H4 (cell line): Measurements from ENCODE around the gene RGS9BP. TPM values are rescaled to one million over a fixed set of nuclear protein-coding genes. Genes with fewer than 3 reads are reported as not detected.
A peak's percentile ranks its signal among the peaks of the same experiment; 100 is the strongest.
"Not testable (repeated sequence)": the region's sequence is repeated elsewhere in the genome, so short reads cannot be mapped to it uniquely, and the experiment has no call there.

Experiments used
- DNase-seq: peaks from one replicate; pipeline ENCODE4 v3.0.0-alpha.2; 2015; ENCODE audit warnings: low spot score
- total RNA-seq: library from RNA; depleted of rRNA; stranded (reverse); fragments of >200 nt; shearing (Covaris generic); gene quantifications from 2 replicates; pipeline ENCODE4 v1.2.3, GENCODE V29; 2014

The RGS9BP gene
- total RNA-seq, 1 experiment from 2014 or later: 0.45 TPM

DNA sequence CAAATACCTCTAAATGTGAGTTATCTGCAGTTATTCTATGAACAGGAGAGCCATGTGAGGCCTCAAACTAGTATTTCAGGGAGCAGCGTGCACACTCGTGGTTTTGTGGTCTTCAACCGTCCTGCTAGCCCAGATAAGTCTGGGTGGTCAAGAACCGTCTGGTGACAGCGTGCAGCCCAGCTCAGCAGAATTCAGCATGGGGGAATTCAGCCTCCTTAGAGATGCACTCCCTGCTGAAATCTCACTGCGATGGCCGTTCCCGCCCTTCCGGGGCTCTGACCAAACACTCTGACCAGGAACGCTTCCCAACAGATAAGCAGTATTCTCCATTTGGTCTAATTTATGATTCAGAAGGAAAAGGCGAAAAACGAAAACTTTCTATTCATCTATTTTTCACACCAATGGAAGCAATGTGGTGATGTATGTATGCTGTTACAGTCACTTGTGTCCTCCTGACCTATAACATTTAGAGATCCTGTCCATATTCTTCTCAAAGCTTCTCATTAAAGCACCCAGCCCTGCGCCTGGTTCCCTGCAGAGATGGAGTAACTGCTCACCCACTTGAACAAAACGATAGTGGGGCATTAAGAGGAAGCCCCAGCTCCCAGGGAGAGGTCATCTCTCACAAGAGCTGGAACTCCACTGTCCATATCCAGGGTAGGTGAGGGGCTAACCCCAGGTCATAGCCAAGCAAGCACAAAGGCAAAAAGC lies 3.6 kb upstream of the RGS9BP start:
- DNase-seq: no peak

DNA sequence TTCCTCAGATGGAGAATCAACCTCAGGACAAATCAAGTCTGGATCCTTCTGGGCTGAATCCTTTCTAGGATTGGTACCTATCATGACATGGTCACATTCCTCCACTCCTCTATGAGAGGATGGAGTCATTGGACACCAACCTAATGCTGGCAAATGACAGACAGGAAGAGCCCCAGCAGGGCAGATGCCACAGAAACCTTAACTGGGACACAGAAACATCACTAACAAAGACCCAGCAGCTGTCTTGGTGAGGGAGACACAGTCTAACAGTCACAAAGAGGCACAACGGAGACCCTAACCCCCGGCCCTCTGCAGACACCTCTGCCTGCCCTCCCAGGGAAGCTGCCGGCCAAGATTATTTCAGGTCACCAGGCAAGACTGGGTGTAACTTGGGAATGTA lies 2.8 kb upstream of the RGS9BP start:
- no peak for DNase-seq

DNA sequence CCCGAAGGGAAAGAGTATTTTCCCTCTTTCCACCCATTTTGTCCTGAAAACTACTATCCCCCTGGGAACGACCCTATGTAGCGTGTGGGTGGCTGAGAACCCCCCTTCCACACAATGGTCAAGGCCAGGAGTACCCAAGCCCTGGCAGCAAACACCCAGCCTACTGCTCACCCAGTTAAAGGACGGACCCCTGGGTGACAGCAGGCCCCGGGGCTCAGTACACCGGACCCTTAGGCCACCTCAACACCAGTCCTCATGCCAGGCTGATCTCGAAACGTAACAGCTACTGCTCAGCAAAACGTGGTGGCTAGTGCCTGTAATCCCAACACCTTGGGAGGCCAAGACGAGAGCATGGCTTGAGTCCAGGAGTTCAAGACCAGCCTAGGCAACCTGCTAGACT lies 2.1 kb upstream of the RGS9BP start:
- no peak for DNase-seq

DNA sequence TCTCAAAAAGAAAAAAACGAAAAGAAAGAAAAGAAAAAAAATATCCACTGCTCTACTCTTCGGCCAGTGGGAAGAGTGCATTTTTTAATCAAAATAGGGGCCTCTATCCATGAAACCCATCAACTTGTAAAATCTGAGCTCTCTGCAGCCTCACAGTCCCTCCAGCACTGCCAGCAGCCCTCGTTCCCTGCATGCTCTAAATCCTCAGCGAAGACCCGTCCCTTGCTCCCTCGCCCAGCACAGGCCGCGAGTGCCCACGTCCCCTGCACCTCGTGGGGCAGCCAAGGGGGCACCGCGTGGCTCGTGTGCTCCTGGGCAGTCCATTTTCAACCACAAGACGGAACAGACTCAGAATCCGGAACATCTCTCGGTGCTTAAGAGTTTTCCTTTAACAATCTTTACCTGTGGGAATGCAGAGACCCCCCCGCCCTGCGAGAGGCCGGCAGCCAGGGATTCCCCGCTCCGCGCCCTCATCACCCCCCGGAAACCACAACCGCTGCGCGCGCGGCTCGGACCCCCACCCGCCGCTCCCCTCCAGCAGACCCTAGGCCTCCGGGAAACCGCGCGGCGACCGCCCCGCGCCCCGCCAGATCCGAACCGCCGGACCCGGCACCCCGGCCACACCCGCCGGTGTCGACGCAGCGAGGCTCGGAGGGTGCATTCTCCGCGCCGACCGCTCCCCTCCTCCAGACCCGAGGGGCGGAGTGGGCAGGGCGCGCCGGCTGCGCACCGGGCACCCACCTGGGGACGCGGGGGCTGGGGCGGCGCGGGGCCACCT lies 1.3 kb upstream of the RGS9BP start:
- DNase-seq: no peak

DNA sequence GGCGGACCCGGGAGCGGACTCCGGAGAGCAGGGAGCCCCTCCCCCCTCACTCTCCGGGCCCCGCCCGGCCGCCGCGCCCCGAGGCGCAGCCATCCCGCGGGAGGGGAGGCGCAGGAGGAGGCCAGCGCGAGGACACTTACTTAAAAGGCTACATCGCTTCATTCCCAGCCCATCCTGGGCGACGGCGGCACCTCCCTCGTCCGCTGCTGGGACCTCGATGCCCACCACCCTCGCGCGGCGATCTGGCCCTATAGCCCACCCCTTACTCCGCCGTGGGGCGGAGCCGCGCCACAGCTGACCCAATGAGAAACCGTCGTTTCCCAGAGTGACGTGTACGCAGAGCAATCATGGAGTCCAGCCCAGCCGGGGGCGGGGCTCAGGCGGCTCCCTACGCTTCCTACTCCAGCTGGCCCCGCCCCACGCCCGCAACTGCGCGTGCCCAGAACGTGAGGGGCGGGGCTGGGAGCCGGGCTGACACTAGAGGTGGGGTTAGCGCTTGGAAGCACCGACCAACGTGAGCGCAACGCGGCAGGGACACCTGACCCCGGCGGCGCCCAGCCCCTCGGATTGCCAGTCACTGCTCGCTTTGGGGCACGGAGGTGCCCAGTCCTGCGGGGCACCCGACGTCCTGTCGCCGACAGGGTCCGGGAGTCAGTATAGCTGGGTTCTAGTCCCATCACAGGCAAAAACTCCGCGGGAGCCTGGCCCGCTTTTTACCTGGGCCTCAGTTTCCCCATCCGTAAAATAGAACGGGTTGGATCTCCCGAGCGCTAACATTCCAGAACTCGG lies 523 bp upstream of the RGS9BP start, which contains the start of gene ANKRD27:
Gene ANKRD27 (minus strand): TSS at position 250 of the 789 bp plus-strand sequence. CDS start 16,165 bp downstream, outside the sequence.
- DNase-seq: peak; percentile 97

DNA sequence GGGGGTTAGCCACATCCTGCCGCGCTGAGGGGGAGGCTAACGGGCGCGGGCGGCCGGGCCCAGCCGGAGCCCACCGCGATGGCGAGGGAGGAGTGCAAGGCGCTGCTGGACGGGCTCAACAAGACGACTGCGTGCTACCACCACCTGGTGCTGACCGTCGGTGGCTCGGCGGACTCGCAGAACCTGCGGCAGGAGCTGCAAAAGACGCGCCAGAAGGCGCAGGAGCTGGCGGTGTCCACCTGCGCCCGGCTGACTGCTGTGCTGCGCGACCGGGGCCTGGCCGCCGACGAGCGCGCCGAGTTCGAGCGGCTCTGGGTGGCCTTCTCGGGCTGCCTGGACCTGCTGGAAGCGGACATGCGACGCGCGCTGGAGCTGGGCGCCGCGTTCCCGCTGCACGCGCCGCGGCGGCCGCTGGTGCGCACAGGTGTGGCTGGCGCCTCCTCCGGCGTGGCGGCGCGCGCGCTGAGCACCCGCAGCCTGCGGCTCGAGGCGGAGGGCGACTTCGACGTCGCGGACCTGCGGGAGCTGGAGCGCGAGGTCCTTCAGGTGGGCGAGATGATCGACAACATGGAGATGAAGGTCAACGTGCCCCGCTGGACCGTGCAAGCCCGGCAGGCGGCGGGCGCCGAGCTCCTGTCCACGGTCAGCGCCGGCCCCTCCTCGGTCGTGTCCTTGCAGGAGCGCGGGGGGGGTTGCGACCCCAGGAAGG lies 692 bp downstream of the RGS9BP start:
- DNase-seq: no peak

DNA sequence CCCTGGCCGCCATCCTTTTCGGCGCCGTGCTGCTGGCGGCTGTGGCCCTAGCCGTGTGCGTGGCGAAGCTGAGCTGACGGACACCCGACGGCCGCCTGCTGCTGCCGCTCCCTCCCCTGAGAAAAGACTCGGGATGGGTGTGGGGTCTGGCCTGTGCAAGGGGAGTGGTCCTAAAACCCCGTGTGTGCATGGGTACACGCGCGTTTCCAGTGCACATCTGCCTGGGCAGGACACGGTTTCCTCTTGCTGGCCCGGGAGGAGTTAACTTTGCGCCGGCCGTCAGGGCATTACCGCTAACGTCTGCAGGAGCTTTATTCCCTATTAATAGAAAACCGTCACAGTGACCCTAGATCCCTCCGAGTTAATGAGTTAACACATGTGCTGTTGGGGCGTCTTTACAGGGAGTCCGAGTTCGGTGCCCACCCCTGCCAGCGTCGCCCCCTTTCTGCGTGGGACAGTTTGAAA lies 1.3 kb downstream of the RGS9BP start:
- DNase-seq: no peak

DNA sequence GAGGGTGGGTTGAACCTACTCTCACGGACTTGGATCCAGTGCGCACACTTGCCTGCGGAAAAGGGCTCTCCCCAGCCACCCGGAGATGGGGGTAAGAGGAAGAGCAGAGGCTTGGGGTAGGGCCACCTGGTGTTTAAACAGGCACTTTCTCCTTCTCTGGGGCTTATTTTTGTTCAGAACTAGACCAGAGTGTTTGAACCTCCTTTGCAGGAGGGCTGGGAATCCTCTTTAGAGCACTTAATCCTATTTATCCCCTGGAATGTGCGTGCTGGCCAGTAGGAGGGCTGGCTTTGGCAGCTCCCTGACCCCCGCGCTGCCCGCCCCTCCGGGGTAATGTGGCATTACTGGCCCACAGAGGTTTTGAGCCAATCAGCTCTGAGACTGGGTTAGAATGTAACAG lies 2.0 kb downstream of the RGS9BP start:
- no peak for DNase-seq

DNA sequence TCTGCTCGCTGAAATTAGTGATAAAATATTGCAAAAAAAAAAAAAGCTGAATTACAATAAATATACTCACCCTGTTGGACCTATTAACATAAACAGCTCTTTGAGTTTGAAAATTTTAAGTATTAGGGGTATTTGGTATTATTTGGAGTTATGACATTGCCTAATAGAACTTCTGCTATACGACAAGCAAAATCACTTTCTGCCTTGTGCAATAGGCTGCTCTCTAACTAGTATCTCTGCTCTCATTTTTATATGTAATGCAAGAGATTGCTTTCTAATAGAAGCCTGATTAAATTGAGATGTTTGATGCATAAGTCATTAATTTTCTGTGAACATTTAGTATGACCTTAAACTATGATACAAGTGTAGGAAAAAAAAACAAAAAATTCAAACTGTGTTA lies 5.3 kb downstream of the RGS9BP start:
- DNase-seq: no peak

DNA sequence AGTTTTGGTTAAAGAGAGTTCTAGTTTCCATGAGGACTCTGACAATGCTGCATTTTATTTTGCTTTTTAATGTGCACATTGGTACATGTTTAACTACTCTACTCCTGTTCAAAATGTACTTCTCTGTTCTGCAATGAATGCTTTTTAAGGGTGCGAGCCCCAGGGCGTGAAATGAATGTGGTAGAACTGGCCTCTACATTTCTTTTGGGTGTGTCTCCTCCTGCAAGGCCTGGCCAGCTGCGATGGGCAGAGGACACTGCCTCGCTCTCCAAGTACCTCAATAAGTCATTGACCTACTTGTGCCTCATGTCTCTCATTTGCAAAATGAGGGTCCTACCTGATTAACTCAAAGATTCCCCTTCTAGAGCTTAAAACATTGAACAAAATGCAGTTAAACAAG lies 6.7 kb downstream of the RGS9BP start:
- DNase-seq: no peak

DNA sequence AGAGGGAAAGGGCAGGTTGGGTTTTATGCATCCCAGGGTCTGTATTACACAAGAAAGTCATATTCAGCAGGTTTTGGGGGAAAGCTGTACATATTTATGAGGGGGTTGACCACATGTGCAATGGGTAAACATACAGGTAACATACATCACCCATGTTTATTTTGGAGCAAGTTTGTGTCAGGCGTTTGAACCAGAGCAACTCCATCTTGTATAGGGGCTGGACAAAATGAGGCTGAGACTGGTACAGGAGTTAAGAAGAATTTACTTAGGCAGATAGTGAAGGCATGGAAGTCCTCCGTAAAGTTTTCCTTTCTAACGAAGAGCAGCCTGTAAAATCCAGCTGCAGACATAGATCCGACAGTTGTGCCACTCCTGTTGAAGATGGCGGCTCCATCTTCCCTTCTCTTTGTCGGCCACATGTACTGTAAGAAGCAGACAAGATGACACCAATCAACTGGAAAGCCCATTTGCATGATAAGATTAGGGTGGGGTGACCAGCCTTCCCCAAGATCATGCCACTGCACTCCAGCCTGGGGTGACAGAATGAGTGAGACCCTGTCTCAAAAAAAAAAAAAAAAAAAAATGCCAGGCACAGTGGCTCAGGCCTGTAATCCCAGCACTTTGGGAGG lies 11.3 kb downstream of the RGS9BP start:
- DNase-seq: no peak

DNA sequence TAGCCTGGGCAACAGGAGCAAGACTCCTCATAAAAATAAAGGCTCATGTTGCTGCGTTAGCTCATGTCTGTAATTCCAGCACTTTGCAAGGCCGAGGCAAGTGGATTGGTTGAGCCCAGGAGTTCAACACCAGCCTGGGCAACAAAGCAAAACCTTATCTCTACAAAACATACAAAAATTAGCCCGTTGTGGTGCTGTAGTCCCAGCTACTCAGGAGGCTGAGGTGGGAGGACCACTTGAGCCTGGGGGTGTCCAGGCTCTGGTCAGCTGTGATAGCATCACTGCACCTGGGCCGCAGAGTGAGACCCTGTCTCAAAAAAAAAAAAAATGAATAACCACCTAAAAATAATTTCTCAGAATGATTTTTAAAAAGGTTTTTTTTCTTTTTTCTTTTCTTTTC lies 12.0 kb downstream of the RGS9BP start:
- no peak for DNase-seq

DNA sequence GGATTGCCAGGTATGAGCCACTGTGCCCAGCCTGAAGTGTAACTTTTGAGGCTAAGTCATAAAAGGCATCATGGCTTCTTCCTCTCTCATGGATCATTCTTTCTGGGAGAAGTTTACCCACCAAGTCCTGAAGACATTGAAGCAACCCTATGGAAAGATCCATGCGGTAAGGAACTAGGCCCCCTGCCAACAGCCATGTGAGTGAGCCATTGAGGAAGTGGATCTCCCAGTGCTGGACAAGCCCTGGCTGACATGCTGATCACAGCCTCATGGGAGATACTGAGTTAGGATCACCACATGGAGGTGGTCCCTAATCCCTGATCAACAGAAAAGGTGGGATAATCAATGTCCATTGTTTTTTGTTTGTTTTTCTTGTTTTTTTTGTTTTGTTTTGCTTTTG lies 12.7 kb downstream of the RGS9BP start:
- DNase-seq: no peak

DNA sequence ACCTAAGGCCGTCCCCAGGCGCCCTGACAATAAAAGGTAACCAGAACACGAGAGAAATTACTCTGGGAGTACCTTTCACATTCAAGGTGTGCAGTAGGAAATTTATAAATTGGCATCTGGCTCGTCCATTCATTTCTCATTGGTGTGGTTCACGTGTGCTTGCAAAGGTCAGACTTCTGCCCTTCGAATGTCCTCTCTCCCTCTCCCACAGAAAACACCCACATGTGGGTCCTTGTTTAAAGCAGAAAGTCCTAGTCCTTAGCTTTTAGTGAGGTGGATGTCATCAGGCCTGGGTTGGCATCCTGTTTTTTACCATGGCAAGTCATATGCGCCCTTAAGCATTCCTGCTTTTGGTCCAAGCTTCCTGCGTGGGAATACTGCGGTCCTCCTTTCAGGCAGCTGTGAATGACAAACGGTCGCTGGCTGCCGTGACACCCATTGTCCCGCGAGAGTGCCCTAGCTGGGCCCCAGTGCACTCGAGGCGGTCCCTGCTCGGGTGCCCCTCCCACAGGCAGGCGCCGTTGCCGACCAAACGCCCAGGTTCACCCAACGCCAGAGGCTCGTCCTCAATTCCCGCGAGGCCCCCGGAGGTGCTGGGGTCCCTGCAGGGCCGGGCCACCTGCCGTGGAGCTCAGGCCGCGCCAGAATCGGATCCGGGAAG lies 15.8 kb downstream of the RGS9BP start, which contains the start of gene NUDT19:
Gene NUDT19 (plus strand): TSS at position 531 of the 661 bp plus-strand sequence. CDS start 140 bp downstream, outside the sequence.
- DNase-seq: peak; percentile 90

DNA sequence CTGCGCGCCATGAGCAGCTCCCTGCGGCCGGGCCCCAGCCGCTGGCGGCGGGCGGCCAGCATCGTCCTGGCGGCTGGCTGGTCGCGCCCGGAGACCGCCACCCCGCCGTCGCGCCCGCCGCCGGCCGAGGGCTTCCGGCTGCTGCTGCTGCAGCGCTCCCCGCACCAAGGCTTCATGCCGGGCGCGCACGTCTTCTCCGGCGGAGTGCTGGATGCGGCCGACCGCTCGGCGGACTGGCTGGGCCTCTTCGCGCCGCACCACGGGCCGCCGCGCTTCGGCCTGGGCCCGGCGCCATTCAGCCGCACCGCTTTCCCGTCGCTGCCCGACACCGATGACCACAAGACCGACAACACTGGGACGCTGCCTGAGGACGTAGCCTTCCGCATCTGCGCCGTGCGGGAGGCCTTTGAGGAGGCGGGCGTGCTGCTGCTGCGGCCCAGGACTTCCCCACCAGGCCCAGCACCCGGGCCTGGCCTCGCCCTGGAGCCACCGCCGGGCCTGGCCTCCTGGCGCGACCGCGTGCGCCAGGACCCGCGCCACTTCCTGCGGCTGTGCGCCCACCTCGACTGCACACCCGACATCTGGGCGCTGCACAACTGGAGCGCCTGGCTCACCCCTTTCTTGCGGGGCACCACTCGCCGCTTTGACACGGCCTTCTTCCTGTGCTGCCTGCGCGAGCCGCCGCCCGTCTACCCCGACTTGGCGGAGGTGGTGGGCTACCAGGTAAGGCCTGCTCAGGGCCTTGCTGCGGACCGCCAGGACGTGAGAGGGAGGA lies 16.5 kb downstream of the RGS9BP start:
- peak; percentile 60 for DNase-seq

DNA sequence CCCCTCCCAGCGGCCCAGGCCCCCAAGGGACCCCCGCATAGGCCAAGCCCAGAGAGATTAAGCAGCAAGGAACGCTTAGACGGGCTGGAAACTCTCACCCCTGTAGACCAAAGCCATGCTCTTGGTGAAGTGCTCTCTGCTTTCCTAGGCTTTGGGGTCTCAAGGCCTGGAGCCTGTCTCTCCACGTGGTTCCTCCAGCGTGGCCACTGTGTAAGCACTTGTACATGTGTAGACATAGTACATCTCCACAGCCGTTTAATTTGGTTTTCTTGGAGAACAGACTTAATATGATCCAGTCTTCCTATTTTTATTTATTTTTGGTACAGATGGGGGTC lies 17.0 kb downstream of the RGS9BP start:
- DNase-seq: no peak

DNA sequence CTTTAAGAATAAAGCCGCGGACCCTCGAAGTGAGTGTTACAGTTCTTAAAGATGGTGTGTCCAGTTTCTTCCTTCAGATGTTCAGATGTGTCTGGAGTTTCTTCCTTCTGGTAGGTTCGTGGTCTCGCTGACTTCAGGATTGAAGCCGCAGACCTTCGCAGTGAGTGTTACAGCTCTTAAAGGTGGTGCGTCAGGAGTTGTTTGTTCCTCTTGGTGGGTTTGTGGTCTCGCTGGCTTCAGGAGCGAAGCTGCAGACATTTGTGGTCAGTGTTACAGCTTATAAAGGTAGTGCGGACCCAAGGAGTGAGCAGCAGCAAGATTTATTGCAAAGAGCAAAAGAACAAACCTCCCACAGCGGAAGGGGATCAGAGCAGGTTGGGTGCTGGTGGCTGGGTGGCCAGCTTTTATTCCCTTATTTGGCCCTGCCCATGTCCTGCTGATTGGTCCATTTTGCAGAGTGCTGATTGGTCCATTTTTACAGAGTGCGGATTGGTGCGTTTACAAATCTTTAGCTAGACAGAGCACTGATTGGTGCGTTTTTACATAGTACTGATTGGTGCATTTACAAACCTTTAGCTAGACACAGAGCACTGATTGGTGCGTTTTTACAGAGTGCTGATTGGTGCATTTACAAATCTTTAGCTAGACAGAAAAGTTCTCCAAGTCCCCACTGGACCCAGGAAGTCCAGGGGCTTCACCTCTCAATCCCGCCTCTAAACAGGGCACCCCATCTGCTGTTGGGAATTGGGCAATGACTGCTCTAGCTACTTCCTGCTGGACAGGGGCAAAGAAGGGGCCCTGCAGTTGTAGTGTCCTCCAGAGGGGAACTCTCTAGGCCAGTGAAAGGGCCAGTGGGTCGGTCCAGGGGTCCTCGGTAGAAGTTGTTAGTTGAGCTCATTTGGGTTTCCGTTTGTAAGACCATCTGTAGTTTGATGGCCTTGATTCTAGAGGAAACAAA lies 17.8 kb downstream of the RGS9BP start:
- DNase-seq: not testable (repeated sequence)

DNA sequence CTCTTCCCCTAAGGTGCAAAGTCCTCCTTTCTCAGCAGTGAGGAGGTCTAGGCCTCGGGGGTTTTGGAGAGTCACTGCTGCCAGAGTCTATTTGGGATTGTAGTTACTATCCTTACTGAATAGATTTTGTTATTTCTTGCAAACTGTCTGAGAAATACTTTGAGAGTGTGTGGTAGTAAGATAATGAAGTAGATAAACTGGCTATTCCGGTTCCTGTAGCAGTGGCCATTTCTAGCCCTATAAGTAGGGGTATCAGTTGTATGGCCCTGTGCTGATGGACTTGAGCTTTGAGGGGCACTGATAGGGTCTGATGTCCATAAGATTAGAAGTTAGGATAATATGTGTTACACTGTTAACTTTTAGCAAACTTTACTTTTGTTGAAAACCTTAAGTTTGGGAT lies 18.7 kb downstream of the RGS9BP start:
- DNase-seq: not testable (repeated sequence)

DNA sequence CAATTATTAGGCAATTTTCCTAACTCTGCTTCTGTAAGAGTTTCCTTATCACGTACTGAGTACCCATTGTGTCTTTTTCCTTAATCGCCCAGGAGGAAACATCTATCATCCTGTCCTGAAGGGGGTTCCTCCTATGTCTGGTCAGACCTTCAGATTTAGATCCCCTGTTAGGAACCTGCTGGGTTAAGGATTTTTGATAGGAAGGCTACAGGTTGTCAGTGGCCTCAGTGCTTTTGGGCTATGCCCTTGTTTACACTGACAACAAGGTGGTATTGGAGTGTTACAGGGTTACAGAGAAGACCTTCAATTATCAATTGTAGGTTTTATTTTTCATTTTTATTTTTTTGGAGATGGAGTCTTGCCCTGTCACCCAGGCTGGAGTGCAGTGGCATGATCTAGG lies 19.2 kb downstream of the RGS9BP start:
- DNase-seq: not testable (repeated sequence)
